ENCODE results near the gene ZBTB38.

The ZBTB38 gene

GRCh38 chr3:141383555-141384129 is 15.3 kb downstream of the ZBTB38 start:
- no peak for DNase-seq

DNA sequence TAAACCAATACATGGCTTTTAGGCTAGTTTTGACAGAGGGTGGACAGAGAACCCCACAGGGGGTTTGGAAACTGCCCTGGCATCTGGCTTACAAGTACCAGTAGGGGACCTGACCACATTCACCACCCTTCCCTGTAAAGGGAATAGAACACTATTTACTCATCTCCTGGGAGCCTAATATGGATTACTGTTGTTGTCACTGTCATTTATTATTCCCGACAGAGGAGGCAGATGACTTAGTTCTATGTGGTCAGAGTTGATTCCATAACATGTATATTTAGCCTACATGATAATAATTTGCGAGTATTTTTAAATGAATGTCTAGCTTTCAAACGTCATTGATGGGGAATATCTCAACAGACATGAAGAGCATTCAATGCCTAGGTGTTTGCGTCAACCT is 15.9 kb downstream of the ZBTB38 start:
- DNase-seq, result no peak
- in situ Hi-C loops (cut with MboI; ENCODE audit: low pct_unique_long_range_greater_than_20kb, low sequenced_read_pairs), result no loop called here

More at GRCh38 chr3:141383555-141384129, 15.3 kb downstream of the ZBTB38 start:
- in situ Hi-C loops (cut with MboI; ENCODE audit: low pct_unique_long_range_greater_than_20kb, low sequenced_read_pairs), result no loop called here

GRCh38 chr3:141384575-141384974 is 16.3 kb downstream of the ZBTB38 start:
- in situ Hi-C loops (cut with MboI; ENCODE audit: low pct_unique_long_range_greater_than_20kb, low sequenced_read_pairs), result no loop called here
- no peak for DNase-seq

GRCh38 chr3:141385406-141386125 is 17.3 kb downstream of the ZBTB38 start:
- in situ Hi-C loops (cut with MboI; ENCODE audit: low pct_unique_long_range_greater_than_20kb, low sequenced_read_pairs), result no loop called here
- no peak for DNase-seq

DNA sequence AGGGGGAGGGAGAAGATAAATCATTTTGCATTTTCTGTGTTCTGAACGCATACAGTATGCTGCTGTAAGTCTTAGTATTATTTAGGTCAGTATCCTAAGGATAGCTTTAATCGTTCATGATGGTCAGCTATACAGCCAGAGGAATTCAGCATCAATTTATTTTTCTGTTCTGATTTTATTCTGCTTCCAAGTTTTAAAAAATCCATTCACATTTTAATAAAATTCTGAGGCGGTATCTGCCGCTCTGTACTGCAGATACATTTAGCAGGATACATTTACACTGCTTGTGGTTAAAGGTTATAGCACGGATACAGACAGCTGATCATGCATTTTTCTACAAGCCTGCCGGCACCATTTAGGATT is 17.8 kb downstream of the ZBTB38 start:
- in situ Hi-C loops (cut with MboI; ENCODE audit: low pct_unique_long_range_greater_than_20kb, low sequenced_read_pairs), result no loop called here
- no peak for DNase-seq

DNA sequence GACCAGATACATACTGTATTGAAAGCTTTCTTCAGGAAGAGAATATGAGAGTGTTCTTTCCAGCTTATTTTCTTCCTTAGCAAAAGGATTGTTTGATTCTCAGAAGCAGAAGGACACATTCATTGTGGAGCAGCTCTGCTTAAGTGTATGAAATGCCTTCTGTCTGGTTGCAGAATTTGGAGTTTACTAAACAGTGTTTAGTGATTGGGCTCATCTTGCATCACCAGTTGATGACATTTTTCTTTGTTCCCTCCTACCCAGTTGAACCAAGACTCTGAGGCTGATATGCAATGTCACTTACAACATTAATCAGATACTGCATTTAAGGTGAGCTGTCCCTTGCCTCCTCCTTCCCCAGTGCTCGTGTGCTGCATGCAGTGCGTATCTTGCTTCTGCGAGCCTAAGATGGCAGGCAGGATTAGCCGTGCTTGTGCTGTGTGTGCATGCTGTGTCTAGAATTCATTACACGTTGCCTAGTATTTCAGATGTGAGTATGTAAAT is 18.4 kb downstream of the ZBTB38 start:
- in situ Hi-C loops (cut with MboI; ENCODE audit: low pct_unique_long_range_greater_than_20kb, low sequenced_read_pairs), result no loop called here
- DNase-seq, result no peak

DNA sequence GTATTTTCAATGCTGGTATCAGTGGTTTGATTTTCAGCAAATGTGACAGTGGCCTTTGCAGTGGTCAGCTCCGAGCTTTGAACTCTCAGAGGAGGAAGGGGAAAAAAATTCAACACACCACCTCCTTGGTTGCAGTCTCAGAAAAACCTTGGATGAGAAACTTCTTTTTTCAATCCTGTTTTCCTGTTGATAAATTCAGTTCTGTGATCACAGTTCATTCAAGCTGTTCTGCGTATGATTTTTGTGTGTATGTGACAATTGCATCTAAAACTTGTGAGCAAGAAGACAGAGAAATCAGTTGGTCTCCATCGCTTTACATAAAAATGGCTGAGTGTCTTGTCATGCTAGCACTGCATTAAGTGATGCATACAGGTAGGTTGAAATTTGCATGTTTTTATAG is 19.2 kb downstream of the ZBTB38 start:
- in situ Hi-C loops (cut with MboI; ENCODE audit: low pct_unique_long_range_greater_than_20kb, low sequenced_read_pairs), result no loop called here
- DNase-seq, result no peak

DNA sequence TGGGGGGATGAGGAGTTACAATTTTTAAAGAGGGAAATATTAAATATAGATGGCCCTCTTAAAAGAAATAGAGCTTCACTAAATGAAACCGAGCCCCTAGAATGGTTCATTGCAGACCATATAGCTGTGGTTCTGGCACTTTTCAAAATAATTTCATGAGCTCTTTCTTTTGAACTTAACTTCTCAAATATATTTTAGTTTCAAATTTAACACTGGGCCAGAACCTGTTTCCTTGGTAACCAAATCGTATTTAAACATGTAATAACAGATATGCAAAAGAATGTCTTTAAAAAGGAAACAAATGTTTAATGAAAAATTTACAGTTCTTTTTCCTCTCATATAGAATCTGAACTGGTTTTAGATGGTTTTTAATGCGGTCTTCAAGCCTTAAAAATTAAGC is 20.1 kb downstream of the ZBTB38 start:
- in situ Hi-C loops (cut with MboI; ENCODE audit: low pct_unique_long_range_greater_than_20kb, low sequenced_read_pairs), result no loop called here

DNA sequence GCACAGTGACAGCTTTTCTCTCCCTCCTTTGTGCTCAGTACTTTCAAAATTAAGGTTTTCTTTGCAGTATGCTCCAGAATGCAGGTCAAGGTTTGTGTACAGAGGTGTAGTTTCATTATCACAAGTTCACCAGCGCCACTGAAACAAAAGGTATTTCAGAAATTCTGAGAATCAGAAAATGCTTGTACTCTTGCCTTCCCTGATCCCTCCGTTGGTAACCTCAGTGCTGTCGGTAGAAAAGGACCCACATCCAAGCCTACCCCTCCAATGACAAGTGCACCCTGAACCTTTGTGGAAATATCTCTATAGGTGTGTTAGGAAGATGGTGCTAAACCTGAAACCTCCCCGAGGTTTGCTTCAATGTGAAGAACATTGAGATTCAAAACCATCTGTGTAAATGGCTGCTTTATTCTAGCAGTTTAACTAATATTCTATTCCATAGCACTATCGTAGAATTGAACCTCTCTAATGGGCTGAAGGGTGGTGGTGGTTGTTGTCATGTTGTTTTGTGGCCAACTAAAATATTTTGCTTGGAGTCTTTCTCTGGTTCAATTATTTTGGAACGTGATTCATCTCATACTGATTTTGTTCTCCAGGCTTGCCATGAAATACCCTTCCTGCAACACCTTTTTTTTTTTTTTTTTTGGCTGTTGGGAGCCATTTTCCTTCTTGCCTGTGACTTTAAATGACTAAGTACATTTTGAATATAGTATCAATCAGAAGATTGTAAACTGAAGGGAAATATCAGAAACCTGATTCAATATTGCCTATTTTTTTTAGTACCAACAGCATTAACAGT is 20.7 kb downstream of the ZBTB38 start:
- in situ Hi-C loops (cut with MboI; ENCODE audit: low pct_unique_long_range_greater_than_20kb, low sequenced_read_pairs), result no loop called here
- DNase-seq, result no peak

More for the DNA sequence above, 20.1 kb downstream of the ZBTB38 start:
- DNase-seq, result no peak

DNA sequence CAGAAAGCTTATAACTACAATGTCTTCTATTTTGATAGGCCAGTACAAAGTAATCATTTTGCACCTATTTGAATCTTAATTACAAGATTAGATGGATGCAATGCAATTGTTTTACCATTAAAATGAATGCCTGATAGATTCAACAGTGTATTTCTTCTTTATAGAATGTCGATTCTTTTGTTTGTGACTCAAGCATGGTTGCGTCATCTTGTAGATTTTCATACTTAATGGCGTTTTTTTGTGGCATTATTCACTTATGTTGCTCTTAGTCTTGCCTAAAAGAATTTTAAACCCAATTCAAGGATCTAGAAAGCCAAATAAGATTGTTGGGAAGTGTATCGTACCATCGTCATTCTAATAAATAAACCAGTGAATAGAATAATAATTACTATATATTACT is 21.4 kb downstream of the ZBTB38 start:
- DNase-seq, result no peak
- in situ Hi-C loops (cut with MboI; ENCODE audit: low pct_unique_long_range_greater_than_20kb, low sequenced_read_pairs), result no loop called here

- in situ Hi-C loops (cut with MboI; ENCODE audit: low pct_unique_long_range_greater_than_20kb, low sequenced_read_pairs), result no loop called here
- DNase-seq, result no peak
Measured at GRCh38 chr3:141390747-141391146, 22.4 kb downstream of the ZBTB38 start.

GRCh38 chr3:141391298-141391990 is 23.1 kb downstream of the ZBTB38 start:
- in situ Hi-C loops (cut with MboI; ENCODE audit: low pct_unique_long_range_greater_than_20kb, low sequenced_read_pairs), result no loop called here
- DNase-seq, result no peak

GRCh38 chr3:141391991-141392316 is 23.6 kb downstream of the ZBTB38 start:
- in situ Hi-C loops (cut with MboI; ENCODE audit: low pct_unique_long_range_greater_than_20kb, low sequenced_read_pairs), result no loop called here
- no peak for DNase-seq

GRCh38 chr3:141392416-141392815 is 24.1 kb downstream of the ZBTB38 start:
- in situ Hi-C loops (cut with MboI; ENCODE audit: low pct_unique_long_range_greater_than_20kb, low sequenced_read_pairs), result no loop called here

GRCh38 chr3:141392897-141393734 is 24.8 kb downstream of the ZBTB38 start:
- no peak for DNase-seq
- in situ Hi-C loops (cut with MboI; ENCODE audit: low pct_unique_long_range_greater_than_20kb, low sequenced_read_pairs), result no loop called here

More at GRCh38 chr3:141392416-141392815, 24.1 kb downstream of the ZBTB38 start:
- no peak for DNase-seq

- in situ Hi-C loops (cut with MboI; ENCODE audit: low pct_unique_long_range_greater_than_20kb, low sequenced_read_pairs), result no loop called here
- no peak for DNase-seq
Measured at GRCh38 chr3:141393735-141394076, 25.4 kb downstream of the ZBTB38 start.

GRCh38 chr3:141394560-141394959 is 26.3 kb downstream of the ZBTB38 start:
- no peak for DNase-seq
- in situ Hi-C loops (cut with MboI; ENCODE audit: low pct_unique_long_range_greater_than_20kb, low sequenced_read_pairs), result no loop called here

DNA sequence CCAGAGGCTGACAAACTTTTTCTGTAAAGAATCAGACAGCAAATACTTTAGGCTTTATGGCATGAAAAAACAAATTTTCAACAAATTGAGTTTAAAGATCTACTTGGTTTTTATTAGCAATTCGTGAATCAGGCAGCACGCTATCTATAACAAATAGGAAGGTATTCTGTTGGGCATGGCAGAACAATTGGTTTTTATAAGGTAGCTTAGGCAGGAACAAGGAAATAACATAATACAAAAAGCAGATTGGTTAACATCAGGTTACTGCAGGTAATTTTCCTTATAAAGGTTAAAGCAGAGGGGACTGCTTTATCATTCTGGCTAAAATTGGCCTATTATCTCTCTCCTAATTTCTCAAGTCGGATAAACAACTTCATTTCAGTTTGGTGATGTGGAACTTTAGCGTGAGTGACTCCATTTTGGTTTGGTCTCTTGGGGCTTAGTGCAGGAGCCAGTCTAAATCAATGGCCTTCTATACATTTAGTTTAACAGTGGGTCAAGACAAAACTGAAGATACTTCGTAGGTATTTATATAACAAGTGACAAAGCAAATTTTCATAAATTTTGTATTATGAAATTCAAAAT is 26.8 kb downstream of the ZBTB38 start:
- in situ Hi-C loops (cut with MboI; ENCODE audit: low pct_unique_long_range_greater_than_20kb, low sequenced_read_pairs), result no loop called here
- DNase-seq, result no peak

DNA sequence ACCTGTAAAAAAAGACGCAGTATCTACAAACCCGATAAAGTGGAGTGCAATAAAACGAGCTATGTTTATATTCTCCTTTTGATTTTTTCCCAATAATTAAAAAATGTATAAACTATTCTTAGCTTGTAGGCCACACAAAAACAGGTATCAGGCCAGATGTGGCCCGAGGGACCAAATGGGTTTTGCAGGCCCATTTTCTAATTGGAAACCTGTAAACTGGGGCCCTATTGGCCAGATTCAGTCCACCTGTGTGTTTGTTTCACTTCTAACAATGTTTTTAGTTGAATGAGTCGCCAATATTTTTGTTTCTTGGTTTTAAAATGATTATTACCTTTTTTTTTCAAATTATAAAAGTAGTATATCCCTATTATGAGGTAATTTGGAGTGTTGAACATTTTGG is 29.7 kb downstream of the ZBTB38 start:
- DNase-seq, result no peak
- in situ Hi-C loops (cut with MboI; ENCODE audit: low pct_unique_long_range_greater_than_20kb, low sequenced_read_pairs), result no loop called here

All from KBM-7 (cell line).